ENCODE data around the gene DGKG. TPM values are rescaled to one million over a fixed set of nuclear protein-coding genes. Genes with fewer than 3 reads are reported as not detected.

DGKG gene
- total and polyA plus RNA-seq, 2 donors (not counting 1 experiment from before 2014, with no cell fraction given) = 0.67 to 10.9 TPM

GRCh38 chr3:186333256-186333655 lies 28.8 kb downstream of the DGKG start:
- ATAC-seq (ENCODE audit: low read depth) (no peak), DNase-seq (no peak)
- POLR2A ChIA-PET = no interaction called here
- H3K9me3 ChIP-seq (ENCODE audit: control extremely low read depth in 1 of 3, control insufficient read depth in 2 of 3, insufficient read depth in 1 of 3, low read length in 2 of 3) = no peaks in the 10 kb centered on the region
- peaks cover 22% of the 10 kb centered on the region for H3K4me1 Mint-ChIP-seq
- H3K4me3 ChIP-seq (ENCODE audit: control extremely low read depth in 1 of 5, extremely low read depth in 1 of 5, insufficient read depth in 1 of 5, low read depth in 2 of 5, low read length in 4 of 5) = no peak overlapping the region
- H3K9me3 Mint-ChIP-seq (ENCODE audit: insufficient read depth) = no peaks in the 10 kb centered on the region
- no peak overlapping the region for H3K27ac Mint-ChIP-seq
- H2AFZ ChIP-seq (ENCODE audit: insufficient read depth, low read depth, low read length, poor library complexity, severe bottlenecking) = no peak overlapping the region
- H3K27ac ChIP-seq (ENCODE audit: low read length in 2 of 2) = no peak overlapping the region
- H3K27me3 Mint-ChIP-seq = no peaks in the 10 kb centered on the region
- H3K4me3 Mint-ChIP-seq = no peak overlapping the region
- no peaks in the 10 kb centered on the region for H4K20me1 ChIP-seq (ENCODE audit: control insufficient read depth, insufficient read depth, low read length, poor library complexity, severe bottlenecking)
- intact Hi-C loops (cut with micrococcal nuclease) = no loop called here
- H3K79me2 ChIP-seq (ENCODE audit: control insufficient read depth, insufficient read depth, low read length) = no peaks in the 10 kb centered on the region
- no peaks in the 10 kb centered on the region for H3K27me3 ChIP-seq (replicated peaks in 1 of 4; ENCODE audit: control extremely low read depth in 1 of 4, control insufficient read depth in 3 of 4, insufficient read depth in 4 of 4, low read length in 3 of 4)
- no peaks in the 10 kb centered on the region for H3K36me3 ChIP-seq (replicated peaks in 1 of 2; ENCODE audit: control extremely low read depth in 1 of 2, control insufficient read depth in 1 of 2, extremely low read depth in 1 of 2, insufficient read depth in 2 of 2, low read length in 1 of 2)
- no peak overlapping the region for H3K9ac ChIP-seq (ENCODE audit: low read length)
- no peak for TF ChIP-seq EZH2 (IDR thresholded peaks at IDR 0.05; ENCODE audit: borderline replicate concordance, insufficient read depth, low read depth, low read length, poor library complexity, severe bottlenecking)
- TF ChIP-seq CTCF (IDR thresholded peaks at IDR 0.05) = no peak
- peaks cover 0 to 8% of the 10 kb centered on the region in 2 donors for H3K4me1 ChIP-seq (ENCODE audit: control insufficient read depth in 2 of 2, insufficient read depth in 2 of 2, low read length in 2 of 2)
- CTCF ChIA-PET = interaction anchor here (1.5 kb wide), 1 partner anchor 207 kb away, joined by 6 read pairs; no protein-coding TSS in a partner anchor
- no peak overlapping the region for H3K4me2 ChIP-seq (replicated peaks; ENCODE audit: low read depth, low read length, poor library complexity, severe bottlenecking)

- no peak overlapping the region for H3K9ac ChIP-seq (ENCODE audit: low read length)
- no peaks in the 10 kb centered on the region for H3K79me2 ChIP-seq (ENCODE audit: control insufficient read depth, insufficient read depth, low read length)
- Mint-ChIP-seq H3K4me1 (peaks cover 20% of the 10 kb centered on the region), H3K9me3 (ENCODE audit: insufficient read depth) (no peaks in the 10 kb centered on the region), H3K27ac (no peak overlapping the region), H3K4me3 (no peak overlapping the region), H3K27me3 (no peaks in the 10 kb centered on the region)
- TF ChIP-seq CTCF (IDR thresholded peaks at IDR 0.05) = no peak
- TF ChIP-seq EZH2 (IDR thresholded peaks at IDR 0.05; ENCODE audit: borderline replicate concordance, insufficient read depth, low read depth, low read length, poor library complexity, severe bottlenecking) = no peak
- no peak overlapping the region for H3K4me3 ChIP-seq (ENCODE audit: control extremely low read depth in 1 of 5, extremely low read depth in 1 of 5, insufficient read depth in 1 of 5, low read depth in 2 of 5, low read length in 4 of 5)
- H3K9me3 ChIP-seq (ENCODE audit: control extremely low read depth in 1 of 3, control insufficient read depth in 2 of 3, insufficient read depth in 1 of 3, low read length in 2 of 3) = no peaks in the 10 kb centered on the region
- H3K36me3 ChIP-seq (replicated peaks in 1 of 2; ENCODE audit: control extremely low read depth in 1 of 2, control insufficient read depth in 1 of 2, extremely low read depth in 1 of 2, insufficient read depth in 2 of 2, low read length in 1 of 2) = no peaks in the 10 kb centered on the region
- H3K4me1 ChIP-seq (ENCODE audit: control insufficient read depth in 2 of 2, insufficient read depth in 2 of 2, low read length in 2 of 2) = peaks cover 0 to 8% of the 10 kb centered on the region in 2 donors
- no peak overlapping the region for H3K4me2 ChIP-seq (replicated peaks; ENCODE audit: low read depth, low read length, poor library complexity, severe bottlenecking)
- no peak overlapping the region for H2AFZ ChIP-seq (ENCODE audit: insufficient read depth, low read depth, low read length, poor library complexity, severe bottlenecking)
- intact Hi-C loops (cut with micrococcal nuclease) = no loop called here
- DNase-seq (no peak), ATAC-seq (ENCODE audit: low read depth) (no peak)
- no peaks in the 10 kb centered on the region for H4K20me1 ChIP-seq (ENCODE audit: control insufficient read depth, insufficient read depth, low read length, poor library complexity, severe bottlenecking)
- POLR2A ChIA-PET = no interaction called here
- no CpG with 5 or more reads among the region's 6 CpGs for WGBS (ENCODE audit: insufficient coverage)
- no peaks in the 10 kb centered on the region for H3K27me3 ChIP-seq (replicated peaks in 1 of 4; ENCODE audit: control extremely low read depth in 1 of 4, control insufficient read depth in 3 of 4, insufficient read depth in 4 of 4, low read length in 3 of 4)
- CTCF ChIA-PET = interaction anchor here (0.9 to 1.6 kb wide), 2 partner anchors 9 to 209 kb away, joined by 3 to 4 read pairs; no protein-coding TSS in a partner anchor
- no peak overlapping the region for H3K27ac ChIP-seq (ENCODE audit: low read length in 2 of 2)
Observed at GRCh38 chr3:186330772-186331460, 31.1 kb downstream of the DGKG start.

All from B cell (primary cell).